GM12875 (cell line): ENCODE data around the gene NPB.

Experiments
- H3K4me3 ChIP-seq: one replicate; pipeline ENCODE4 v1.5.1; 2011; ENCODE audit warnings: low read depth, low read length, control low read depth
- TF ChIP-seq, protein P1 (sequence below): IDR thresholded peaks from 2 replicates; pipeline ENCODE4 v1.5.1; 2011; ENCODE audit warnings: low read depth, mild to moderate bottlenecking, control low read depth, inconsistent platforms, low read length, moderate library complexity, borderline replicate concordance; ENCODE audit not compliant: insufficient read depth

NPB gene

GRCh38 chr17:81921996-81922565 lies 20.0 kb downstream of the NPB start:
- no peak overlapping the region for H3K4me3 ChIP-seq
- TF ChIP-seq, protein P1, sequence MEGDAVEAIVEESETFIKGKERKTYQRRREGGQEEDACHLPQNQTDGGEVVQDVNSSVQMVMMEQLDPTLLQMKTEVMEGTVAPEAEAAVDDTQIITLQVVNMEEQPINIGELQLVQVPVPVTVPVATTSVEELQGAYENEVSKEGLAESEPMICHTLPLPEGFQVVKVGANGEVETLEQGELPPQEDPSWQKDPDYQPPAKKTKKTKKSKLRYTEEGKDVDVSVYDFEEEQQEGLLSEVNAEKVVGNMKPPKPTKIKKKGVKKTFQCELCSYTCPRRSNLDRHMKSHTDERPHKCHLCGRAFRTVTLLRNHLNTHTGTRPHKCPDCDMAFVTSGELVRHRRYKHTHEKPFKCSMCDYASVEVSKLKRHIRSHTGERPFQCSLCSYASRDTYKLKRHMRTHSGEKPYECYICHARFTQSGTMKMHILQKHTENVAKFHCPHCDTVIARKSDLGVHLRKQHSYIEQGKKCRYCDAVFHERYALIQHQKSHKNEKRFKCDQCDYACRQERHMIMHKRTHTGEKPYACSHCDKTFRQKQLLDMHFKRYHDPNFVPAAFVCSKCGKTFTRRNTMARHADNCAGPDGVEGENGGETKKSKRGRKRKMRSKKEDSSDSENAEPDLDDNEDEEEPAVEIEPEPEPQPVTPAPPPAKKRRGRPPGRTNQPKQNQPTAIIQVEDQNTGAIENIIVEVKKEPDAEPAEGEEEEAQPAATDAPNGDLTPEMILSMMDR: no peak

GRCh38 chr17:81922566-81923301 lies 20.7 kb downstream of the NPB start:
- TF ChIP-seq, protein P1: no peak
- H3K4me3 ChIP-seq: no peak overlapping the region

GRCh38 chr17:81923302-81924260 lies 21.5 kb downstream of the NPB start:
- H3K4me3 ChIP-seq: no peak overlapping the region
- TF ChIP-seq, protein P1: no peak

GRCh38 chr17:81924557-81925532 lies 22.8 kb downstream of the NPB start:
- H3K4me3 ChIP-seq: no peak overlapping the region

GRCh38 chr17:81925860-81926450 lies 23.9 kb downstream of the NPB start:
- H3K4me3 ChIP-seq: peak overlapping the region; percentile 84
- TF ChIP-seq, protein P1: no peak

More at GRCh38 chr17:81924557-81925532, 22.8 kb downstream of the NPB start:
- TF ChIP-seq, protein P1: no peak
